Loucy (cell line): ENCODE results near the gene EPN1.

Experiments used
- H2AFZ ChIP-seq: fragments of 200-600 bp; sonication (generic); 2 replicates; pipeline ENCODE4 v1.6.0; 2016; ENCODE audit warnings: antibody characterized with exemption, mild to moderate bottlenecking, low read length, moderate library complexity
- H3F3A ChIP-seq: fragments of 200-600 bp; 2 replicates; pipeline ENCODE4 v1.6.0; 2016; ENCODE audit warnings: antibody characterized with exemption, low read depth, mild to moderate bottlenecking
- H3K27me3 ChIP-seq: fragments of 200-600 bp; sonication (generic); 2 replicates; pipeline ENCODE4 v1.6.1; 2014; ENCODE audit warnings: low read length, mild to moderate bottlenecking; ENCODE audit not compliant: insufficient read depth, poor library complexity, severe bottlenecking
- H3K36me3 ChIP-seq: fragments of 200-600 bp; sonication (generic); 2 replicates; pipeline ENCODE4 v1.6.1; 2016; ENCODE audit warnings: low read length; ENCODE audit not compliant: insufficient read depth
- H3K4me1 ChIP-seq: fragments of 200-600 bp; sonication (generic); 2 replicates; pipeline ENCODE4 v1.5.1; 2014; ENCODE audit warnings: low read length, mild to moderate bottlenecking; ENCODE audit not compliant: insufficient read depth, poor library complexity, severe bottlenecking
- H3K4me2 ChIP-seq: fragments of 200-600 bp; sonication (generic); 2 replicates; pipeline ENCODE4 v1.6.0; 2014; ENCODE audit warnings: antibody characterized with exemption, low read length, low read depth, mild to moderate bottlenecking; ENCODE audit not compliant: poor library complexity, severe bottlenecking
- H3K4me3 ChIP-seq: fragments of 200-600 bp; sonication (generic); 2 replicates; pipeline ENCODE4 v1.5.1; 2014; ENCODE audit warnings: low read length, mild to moderate bottlenecking, mixed read lengths; ENCODE audit not compliant: poor library complexity, severe bottlenecking
- H3K79me2 ChIP-seq: fragments of 200-600 bp; sonication (generic); 2 replicates; pipeline ENCODE4 v1.6.1; 2014; ENCODE audit warnings: low read length; ENCODE audit not compliant: insufficient read depth
- H3K9ac ChIP-seq: fragments of 200-600 bp; sonication (generic); 2 replicates; pipeline ENCODE4 v1.6.0; 2014; ENCODE audit warnings: mild to moderate bottlenecking, low read depth, low read length, moderate library complexity; ENCODE audit not compliant: poor library complexity, severe bottlenecking
- H3K9me2 ChIP-seq: fragments of 200-600 bp; sonication (generic); replicated peaks from 2 replicates; pipeline ENCODE4 v1.6.1; 2016; ENCODE audit warnings: low read depth, low read length, mixed read lengths
- H3K9me3 ChIP-seq: fragments of 200-600 bp; sonication (generic); 2 replicates; pipeline ENCODE4 v1.6.1; 2014; ENCODE audit warnings: mild to moderate bottlenecking, antibody characterized with exemption, low read length, low read depth; ENCODE audit not compliant: insufficient read depth
- H4K20me1 ChIP-seq: fragments of 200-600 bp; sonication (generic); 2 replicates; pipeline ENCODE4 v1.6.0; 2014; ENCODE audit warnings: antibody characterized with exemption, low read length, mild to moderate bottlenecking; ENCODE audit not compliant: insufficient read depth, poor library complexity, severe bottlenecking
- EZH2phosphoT487 ChIP-seq: fragments of 200-600 bp; IDR thresholded peaks from 2 replicates; pipeline ENCODE4 v1.6.1; 2018; ENCODE audit warnings: antibody characterized with exemption, mild to moderate bottlenecking, moderate library complexity, borderline replicate concordance
- TF ChIP-seq, protein P1 (sequence below): fragments of 200-600 bp; sonication (generic); conservative IDR thresholded peaks from 2 replicates; pipeline ENCODE4 v1.5.1; 2014; ENCODE audit warnings: mild to moderate bottlenecking, antibody characterized with exemption, low read length

Gene EPN1

DNA sequence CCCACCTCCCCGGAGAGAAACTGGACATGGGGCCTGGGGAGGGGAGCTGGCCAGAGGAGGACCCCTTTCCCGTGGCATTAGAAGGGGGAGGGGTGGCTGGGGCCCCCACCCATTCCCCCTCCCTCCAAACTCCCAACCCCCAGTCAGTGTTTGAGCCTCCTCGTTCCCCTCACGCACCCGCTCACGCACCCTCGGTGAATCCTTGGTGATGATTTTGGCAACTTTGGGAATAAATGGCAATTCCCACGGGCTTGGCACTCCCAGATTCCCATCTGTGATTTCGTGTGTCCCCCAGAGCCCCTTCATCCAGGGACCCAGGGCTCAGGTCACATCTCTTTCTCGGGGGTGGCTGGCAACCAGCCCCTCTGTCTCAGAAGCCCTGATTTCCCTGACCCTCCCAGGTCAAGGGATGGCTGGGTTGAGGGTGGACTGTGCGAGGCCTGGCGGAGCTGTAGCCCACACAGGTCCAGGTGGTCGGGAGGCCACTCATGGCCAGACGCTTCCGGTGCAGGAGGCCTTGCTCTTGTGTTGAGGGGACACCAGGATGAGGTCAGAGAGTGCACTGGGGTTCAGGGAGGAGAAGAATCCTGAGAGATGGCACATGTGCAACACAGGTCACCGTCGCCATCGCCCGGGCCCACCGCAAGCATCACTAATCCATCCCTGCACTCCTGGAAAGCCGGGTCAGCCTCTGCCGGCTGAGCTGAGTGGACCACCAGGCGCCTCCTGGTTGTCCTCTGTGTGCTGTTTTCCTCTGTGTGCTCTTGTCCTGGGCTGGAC is 20.7 kb downstream of the EPN1 start:
- no peaks in the 10 kb centered on the region for H4K20me1 ChIP-seq
- H3F3A ChIP-seq: no peaks in the 10 kb centered on the region
- H3K4me1 ChIP-seq: no peaks in the 10 kb centered on the region
- no peaks in the 10 kb centered on the region for H3K9me3 ChIP-seq
- no peak overlapping the region for H3K4me2 ChIP-seq
- H3K27me3 ChIP-seq: no peaks in the 10 kb centered on the region
- H3K36me3 ChIP-seq: peaks cover 57% of the 10 kb centered on the region; the same call in 1 of the 2 replicates
- TF ChIP-seq, protein P1, sequence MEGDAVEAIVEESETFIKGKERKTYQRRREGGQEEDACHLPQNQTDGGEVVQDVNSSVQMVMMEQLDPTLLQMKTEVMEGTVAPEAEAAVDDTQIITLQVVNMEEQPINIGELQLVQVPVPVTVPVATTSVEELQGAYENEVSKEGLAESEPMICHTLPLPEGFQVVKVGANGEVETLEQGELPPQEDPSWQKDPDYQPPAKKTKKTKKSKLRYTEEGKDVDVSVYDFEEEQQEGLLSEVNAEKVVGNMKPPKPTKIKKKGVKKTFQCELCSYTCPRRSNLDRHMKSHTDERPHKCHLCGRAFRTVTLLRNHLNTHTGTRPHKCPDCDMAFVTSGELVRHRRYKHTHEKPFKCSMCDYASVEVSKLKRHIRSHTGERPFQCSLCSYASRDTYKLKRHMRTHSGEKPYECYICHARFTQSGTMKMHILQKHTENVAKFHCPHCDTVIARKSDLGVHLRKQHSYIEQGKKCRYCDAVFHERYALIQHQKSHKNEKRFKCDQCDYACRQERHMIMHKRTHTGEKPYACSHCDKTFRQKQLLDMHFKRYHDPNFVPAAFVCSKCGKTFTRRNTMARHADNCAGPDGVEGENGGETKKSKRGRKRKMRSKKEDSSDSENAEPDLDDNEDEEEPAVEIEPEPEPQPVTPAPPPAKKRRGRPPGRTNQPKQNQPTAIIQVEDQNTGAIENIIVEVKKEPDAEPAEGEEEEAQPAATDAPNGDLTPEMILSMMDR: no peak
- no peak for TF ChIP-seq EZH2phosphoT487
- no peak overlapping the region for H2AFZ ChIP-seq
- H3K4me3 ChIP-seq: no peak overlapping the region
- no peaks in the 10 kb centered on the region for H3K79me2 ChIP-seq
- no peaks in the 10 kb centered on the region for H3K9me2 ChIP-seq
- no peak overlapping the region for H3K9ac ChIP-seq

DNA sequence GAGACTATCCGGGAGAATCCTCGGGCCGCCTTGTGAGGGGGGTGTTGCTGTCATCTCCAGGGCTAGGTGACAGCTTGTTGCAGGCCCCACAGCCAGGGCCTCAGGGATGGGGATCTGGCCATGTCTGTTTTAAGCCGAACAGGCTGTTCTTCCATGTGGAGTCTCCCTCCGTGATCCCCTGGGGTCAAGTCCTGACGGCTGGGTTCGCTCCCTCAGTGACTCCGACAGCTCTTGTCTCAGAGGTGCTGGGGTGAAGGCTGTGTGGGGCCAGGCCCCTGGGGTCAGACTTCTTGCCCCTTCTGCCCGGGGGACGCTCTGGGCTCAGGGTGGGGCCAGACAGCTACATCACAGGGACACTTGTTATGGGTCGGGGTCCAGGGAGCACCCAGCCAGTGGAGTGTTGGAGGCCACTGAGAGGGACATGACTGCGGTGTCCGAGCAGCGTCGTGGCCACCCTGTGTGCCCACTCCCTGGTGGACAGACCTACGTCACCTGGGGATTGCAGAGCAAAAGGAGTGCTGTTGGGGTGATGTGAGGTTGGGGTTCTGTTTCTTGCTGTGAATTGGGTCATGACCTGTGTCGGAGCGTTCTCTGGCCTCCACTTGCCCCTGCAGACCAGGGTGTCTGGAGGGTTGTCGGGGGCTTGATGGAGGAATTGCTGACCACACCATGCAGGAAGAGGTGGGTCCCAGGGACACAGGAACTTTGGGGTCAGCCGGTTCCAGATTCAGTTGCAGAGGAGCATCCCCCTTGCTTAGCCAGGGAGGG is 21.5 kb downstream of the EPN1 start:
- Histone ChIP-seq H3K9ac (no peak overlapping the region), H3K4me1 (no peaks in the 10 kb centered on the region), H3F3A (no peaks in the 10 kb centered on the region), H3K27me3 (no peaks in the 10 kb centered on the region), H3K36me3 (peaks cover 50% of the 10 kb centered on the region; the same call in 1 of the 2 replicates), H2AFZ (no peak overlapping the region), H3K4me2 (no peak overlapping the region), H3K4me3 (no peak overlapping the region), H3K9me2 (no peaks in the 10 kb centered on the region), H3K79me2 (no peaks in the 10 kb centered on the region), H4K20me1 (no peaks in the 10 kb centered on the region), H3K9me3 (no peaks in the 10 kb centered on the region)
- no peak for TF ChIP-seq EZH2phosphoT487
- TF ChIP-seq, protein P1: no peak

DNA sequence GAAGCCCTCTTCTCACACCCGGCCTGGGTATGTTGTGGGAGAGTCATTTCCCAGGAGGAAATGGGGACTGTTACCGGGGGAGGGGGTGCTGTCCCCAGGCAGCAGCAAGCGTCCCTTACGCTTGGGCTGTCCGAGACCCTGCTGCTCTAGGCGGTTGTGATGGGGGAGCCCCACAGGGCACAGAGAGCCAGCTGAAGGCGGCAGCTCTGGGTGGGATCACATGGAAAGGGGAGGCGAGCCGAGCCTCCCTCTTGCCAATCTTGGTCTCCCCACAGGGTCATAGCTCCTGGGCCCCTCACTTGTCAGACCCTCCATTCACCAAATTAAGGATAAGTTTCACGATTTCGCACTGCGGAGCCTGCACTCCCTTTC is 22.0 kb downstream of the EPN1 start:
- H4K20me1 ChIP-seq: no peaks in the 10 kb centered on the region
- TF ChIP-seq, protein P1: no peak
- TF ChIP-seq EZH2phosphoT487: no peak
- no peaks in the 10 kb centered on the region for H3K4me1 ChIP-seq
- H3K9me2 ChIP-seq: no peaks in the 10 kb centered on the region
- H3K9ac ChIP-seq: no peak overlapping the region
- H3F3A ChIP-seq: no peaks in the 10 kb centered on the region
- H3K36me3 ChIP-seq: peaks cover 44% of the 10 kb centered on the region; the same call in 1 of the 2 replicates
- no peak overlapping the region for H3K4me3 ChIP-seq
- H3K79me2 ChIP-seq: no peaks in the 10 kb centered on the region
- H3K9me3 ChIP-seq: no peaks in the 10 kb centered on the region
- no peaks in the 10 kb centered on the region for H3K27me3 ChIP-seq
- H2AFZ ChIP-seq: no peak overlapping the region
- H3K4me2 ChIP-seq: no peak overlapping the region
